Measurements from ENCODE around the gene ROR1. TPM values are rescaled to one million over a fixed set of nuclear protein-coding genes. Genes with fewer than 3 reads are reported as not detected.

ROR1 gene
- polyA plus RNA-seq, 1 experiment, result 7.1 TPM

DNA sequence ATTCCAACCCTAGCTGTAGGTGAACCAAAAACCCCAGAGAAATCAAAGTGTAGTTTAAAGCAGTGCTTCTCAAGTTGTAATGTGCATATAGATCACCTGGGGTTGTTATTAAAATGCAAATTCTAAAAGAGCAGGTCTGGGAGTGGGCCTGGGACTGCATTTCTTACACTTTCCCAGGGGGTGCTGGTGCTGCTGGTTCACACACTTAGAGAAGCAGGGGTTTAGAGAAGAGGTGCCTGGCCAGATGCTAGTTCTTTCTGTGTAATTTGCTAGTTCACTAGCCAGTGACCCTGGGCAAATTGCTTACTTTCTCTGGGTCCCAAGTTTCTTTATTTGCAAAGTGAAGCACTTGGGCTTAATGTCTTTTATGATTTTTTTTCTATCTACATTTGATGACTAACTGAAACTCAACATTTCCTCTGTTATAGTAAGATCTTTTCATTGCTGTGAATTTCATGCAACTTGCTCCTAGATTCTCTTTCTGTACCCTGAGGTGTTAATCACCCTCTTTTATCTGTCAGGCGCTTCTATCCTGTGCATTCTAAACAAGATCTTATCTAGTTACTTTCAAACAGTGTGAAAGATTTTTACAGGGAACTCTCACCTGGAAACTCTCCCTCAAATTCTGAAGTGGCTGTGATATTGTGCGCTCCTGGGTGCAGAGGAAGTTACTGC is 287.8 kb downstream of the ROR1 start:
- no peaks in the 10 kb centered on the region for H3K27me3 ChIP-seq (ENCODE audit: control insufficient read depth, insufficient read depth, low read length)
- ChIA-PET CTCF (interaction anchor here (1.6 kb wide), 1 partner anchor 75 kb away, joined by 4 read pairs; no protein-coding TSS in a partner anchor), POLR2A (no interaction called here)
- TF ChIP-seq, protein P1, sequence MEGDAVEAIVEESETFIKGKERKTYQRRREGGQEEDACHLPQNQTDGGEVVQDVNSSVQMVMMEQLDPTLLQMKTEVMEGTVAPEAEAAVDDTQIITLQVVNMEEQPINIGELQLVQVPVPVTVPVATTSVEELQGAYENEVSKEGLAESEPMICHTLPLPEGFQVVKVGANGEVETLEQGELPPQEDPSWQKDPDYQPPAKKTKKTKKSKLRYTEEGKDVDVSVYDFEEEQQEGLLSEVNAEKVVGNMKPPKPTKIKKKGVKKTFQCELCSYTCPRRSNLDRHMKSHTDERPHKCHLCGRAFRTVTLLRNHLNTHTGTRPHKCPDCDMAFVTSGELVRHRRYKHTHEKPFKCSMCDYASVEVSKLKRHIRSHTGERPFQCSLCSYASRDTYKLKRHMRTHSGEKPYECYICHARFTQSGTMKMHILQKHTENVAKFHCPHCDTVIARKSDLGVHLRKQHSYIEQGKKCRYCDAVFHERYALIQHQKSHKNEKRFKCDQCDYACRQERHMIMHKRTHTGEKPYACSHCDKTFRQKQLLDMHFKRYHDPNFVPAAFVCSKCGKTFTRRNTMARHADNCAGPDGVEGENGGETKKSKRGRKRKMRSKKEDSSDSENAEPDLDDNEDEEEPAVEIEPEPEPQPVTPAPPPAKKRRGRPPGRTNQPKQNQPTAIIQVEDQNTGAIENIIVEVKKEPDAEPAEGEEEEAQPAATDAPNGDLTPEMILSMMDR (IDR thresholded peaks at IDR 0.05; ENCODE audit: low read depth, low read length), result no peak
- H3K9me3 ChIP-seq (ENCODE audit: control insufficient read depth, insufficient read depth, low read length), result no peaks in the 10 kb centered on the region
- no peak overlapping the region for H3K27ac ChIP-seq (ENCODE audit: low read depth, low read length)
- no peak for DNase-seq (ENCODE audit: low read depth, low spot score)
- no peak overlapping the region for H3K4me3 ChIP-seq (ENCODE audit: low read depth, low read length)

DNA sequence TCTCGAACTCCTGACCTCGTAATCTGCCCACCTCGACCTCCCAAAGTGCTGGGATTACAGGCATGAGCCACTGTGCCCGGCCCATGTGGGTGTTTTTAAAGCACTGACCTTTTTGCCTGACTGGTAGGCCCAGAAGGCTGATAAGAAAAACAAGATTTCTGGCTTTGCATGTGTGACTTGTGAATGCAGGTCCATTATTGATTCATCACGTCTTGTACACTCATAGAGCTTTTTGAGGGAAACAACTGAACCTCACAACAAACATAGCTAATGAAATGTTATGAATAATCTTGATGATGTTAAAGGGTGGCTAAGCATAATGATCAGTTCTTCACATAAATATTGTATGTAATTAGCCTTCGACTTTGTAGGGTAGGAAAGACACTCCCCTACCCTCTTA is 288.7 kb downstream of the ROR1 start:
- CTCF ChIA-PET, result no interaction called here
- no peaks in the 10 kb centered on the region for H3K9me3 ChIP-seq (ENCODE audit: control insufficient read depth, insufficient read depth, low read length)
- H3K27ac ChIP-seq (ENCODE audit: low read depth, low read length), result no peak overlapping the region
- H3K4me3 ChIP-seq (ENCODE audit: low read depth, low read length), result no peak overlapping the region
- no peak for DNase-seq (ENCODE audit: low read depth, low spot score)
- H3K27me3 ChIP-seq (ENCODE audit: control insufficient read depth, insufficient read depth, low read length), result no peaks in the 10 kb centered on the region
- TF ChIP-seq, protein P1 (IDR thresholded peaks at IDR 0.05; ENCODE audit: low read depth, low read length), result no peak
- POLR2A ChIA-PET, result no interaction called here

DNA sequence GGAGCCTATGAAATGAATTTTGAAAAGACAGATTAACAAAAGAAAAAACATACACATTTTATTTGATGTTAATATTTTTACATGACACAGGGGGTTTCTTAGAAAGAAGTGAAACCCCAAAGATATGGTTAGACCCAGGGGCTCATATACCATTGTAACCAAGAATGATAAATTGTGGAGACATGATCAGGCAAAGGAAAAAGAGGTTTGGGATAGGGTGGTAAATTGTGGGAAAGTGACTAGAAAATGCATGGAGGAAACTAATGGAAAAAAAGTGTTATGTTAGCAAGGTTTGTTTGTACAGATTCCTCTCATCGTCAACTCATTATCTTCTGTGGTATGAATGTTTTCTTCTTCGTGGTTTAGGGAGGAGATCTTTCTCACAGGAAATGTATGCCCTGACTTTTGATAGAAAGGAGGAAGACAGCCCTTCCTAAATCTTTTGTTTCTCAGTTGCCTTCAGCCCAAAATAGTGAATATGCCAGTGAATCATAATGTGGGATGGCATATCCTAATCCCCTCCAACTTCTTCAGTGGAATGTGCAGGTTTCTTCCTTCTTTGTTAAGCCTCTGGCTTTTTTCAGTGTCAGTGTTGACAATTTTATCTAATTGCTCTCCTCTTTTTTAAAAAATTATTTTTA is 289.2 kb downstream of the ROR1 start:
- no peak overlapping the region for H3K27ac ChIP-seq (ENCODE audit: low read depth, low read length)
- ChIA-PET CTCF (no interaction called here), POLR2A (no interaction called here)
- no peaks in the 10 kb centered on the region for H3K9me3 ChIP-seq (ENCODE audit: control insufficient read depth, insufficient read depth, low read length)
- no peaks in the 10 kb centered on the region for H3K27me3 ChIP-seq (ENCODE audit: control insufficient read depth, insufficient read depth, low read length)
- no peak for DNase-seq (ENCODE audit: low read depth, low spot score)
- no peak overlapping the region for H3K4me3 ChIP-seq (ENCODE audit: low read depth, low read length)
- TF ChIP-seq, protein P1 (IDR thresholded peaks at IDR 0.05; ENCODE audit: low read depth, low read length), result no peak

DNA sequence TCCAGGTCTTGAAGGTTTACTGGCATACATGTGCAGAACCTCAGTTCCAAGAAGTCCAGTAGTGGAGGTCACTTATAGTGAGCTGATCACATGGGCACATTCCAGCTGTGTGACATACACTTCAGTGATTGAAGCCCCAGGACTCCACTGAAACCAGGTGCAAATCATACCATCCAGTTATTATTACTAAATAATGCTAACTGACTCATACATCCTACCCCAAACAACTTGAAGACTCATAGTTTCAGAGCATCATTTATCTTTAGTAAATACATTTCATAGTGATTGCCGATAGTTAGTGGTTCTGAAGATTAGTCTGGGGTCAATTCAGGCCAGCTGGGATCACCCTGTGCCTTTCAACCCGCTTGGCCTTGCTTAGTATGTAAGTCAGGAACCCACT is 291.8 kb downstream of the ROR1 start:
- no peak overlapping the region for H3K27ac ChIP-seq (ENCODE audit: low read depth, low read length)
- H3K4me3 ChIP-seq (ENCODE audit: low read depth, low read length), result no peak overlapping the region
- no peaks in the 10 kb centered on the region for H3K9me3 ChIP-seq (ENCODE audit: control insufficient read depth, insufficient read depth, low read length)
- ChIA-PET CTCF (no interaction called here), POLR2A (no interaction called here)
- TF ChIP-seq, protein P1 (IDR thresholded peaks at IDR 0.05; ENCODE audit: low read depth, low read length), result no peak
- no peak for DNase-seq (ENCODE audit: low read depth, low spot score)
- H3K27me3 ChIP-seq (ENCODE audit: control insufficient read depth, insufficient read depth, low read length), result peaks cover 4% of the 10 kb centered on the region

DNA sequence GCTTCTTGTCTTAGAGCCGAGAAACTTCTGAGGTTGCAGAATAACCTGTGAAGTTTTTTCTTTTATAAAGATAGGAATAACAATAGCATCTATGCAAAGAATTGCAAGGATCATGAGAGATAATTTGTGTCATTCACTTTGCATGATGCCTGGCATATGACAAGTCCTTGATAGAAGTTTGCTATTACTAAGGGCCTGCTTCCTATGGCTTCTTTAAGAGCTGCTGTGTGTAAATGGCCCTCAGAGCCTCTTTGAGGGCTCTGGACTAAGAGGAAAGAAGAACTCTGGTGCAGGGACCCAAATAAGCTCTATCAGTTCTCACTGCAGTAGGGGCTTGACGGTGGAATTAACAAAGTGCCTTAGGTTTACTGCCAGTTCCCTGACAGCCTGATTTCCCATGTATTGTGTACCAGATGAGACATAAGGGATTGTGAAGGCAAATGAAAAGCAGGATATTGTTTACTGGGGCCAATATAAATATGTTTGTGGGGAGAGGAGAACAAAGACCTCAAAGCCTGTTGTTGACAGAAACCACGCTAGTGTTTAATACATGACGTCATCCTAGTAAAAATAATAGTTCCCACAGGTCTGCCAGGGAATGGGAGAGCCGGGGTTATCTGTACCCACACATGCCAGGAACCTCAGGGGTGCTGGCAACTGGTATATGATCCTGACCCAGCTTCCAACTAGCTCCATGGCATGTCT is 298.4 kb downstream of the ROR1 start:
- no peak for DNase-seq (ENCODE audit: low read depth, low spot score)
- Histone ChIP-seq H3K4me3 (ENCODE audit: low read depth, low read length) (no peak overlapping the region), H3K27me3 (ENCODE audit: control insufficient read depth, insufficient read depth, low read length) (peaks cover 4% of the 10 kb centered on the region), H3K27ac (ENCODE audit: low read depth, low read length) (no peak overlapping the region), H3K9me3 (ENCODE audit: control insufficient read depth, insufficient read depth, low read length) (no peaks in the 10 kb centered on the region)
- ChIA-PET CTCF (no interaction called here), POLR2A (no interaction called here)
- TF ChIP-seq, protein P1 (IDR thresholded peaks at IDR 0.05; ENCODE audit: low read depth, low read length), result no peak
